Natural killer cell (primary cell): ENCODE measurements around the gene MTFR1L. TPM values are rescaled to one million over a fixed set of nuclear protein-coding genes. Genes with fewer than 3 reads are reported as not detected.

ENCODE experiments used
- ATAC-seq, 3 donors: fragments of 150-1000 bp in 2 of 3; fragments of 200-7000 bp in 1 of 3; cut with Tn5 transposase; 1 replicate in 1 of 3; 2 replicates in 2 of 3; pipeline ENCODE4 v1.10.0; 2021; ENCODE audit warnings: mild to moderate bottlenecking in 2 of 3, moderate library complexity in 2 of 3
- DNase-seq, 2 donors: peaks; one replicate each; pipeline versions ENCODE4 v3.0.0 to v3.0.0-alpha.2; 2013 to 2021; ENCODE audit warnings: mixed read lengths in 1 of 2
- H3K27ac ChIP-seq: one replicate; pipeline ENCODE4 v1.5.1; 2013; ENCODE audit warnings: mild to moderate bottlenecking, low read length
- H3K27me3 ChIP-seq: one replicate; pipeline ENCODE4 v1.6.1; 2013; ENCODE audit warnings: low read length; ENCODE audit not compliant: control insufficient read depth, insufficient read depth
- H3K36me3 ChIP-seq: one replicate; pipeline ENCODE4 v1.6.1; 2013; ENCODE audit warnings: low read length; ENCODE audit not compliant: control insufficient read depth, insufficient read depth
- H3K4me1 ChIP-seq: one replicate; pipeline ENCODE4 v1.6.1; 2013; ENCODE audit warnings: low read length; ENCODE audit not compliant: control insufficient read depth, insufficient read depth
- H3K4me3 ChIP-seq: one replicate; pipeline ENCODE4 v1.5.1; 2013; ENCODE audit warnings: low read length
- H3K9me3 ChIP-seq: one replicate; pipeline ENCODE4 v1.6.1; 2013; ENCODE audit warnings: low read length; ENCODE audit not compliant: control insufficient read depth, insufficient read depth
- H3K27ac Mint-ChIP-seq, 2 donors: one replicate each; pipeline ENCODE4 v1.8.0; 2022; ENCODE audit warnings: mild to moderate bottlenecking in 2 of 2, mixed read lengths in 2 of 2, moderate library complexity in 1 of 2
- H3K27me3 Mint-ChIP-seq, 2 donors: one replicate each; pipeline ENCODE4 v1.8.0; 2022; ENCODE audit warnings: low read depth in 2 of 2, mixed read lengths in 2 of 2
- H3K36me3 Mint-ChIP-seq: one replicate; pipeline ENCODE4 v1.8.0; 2022; ENCODE audit warnings: mixed read lengths
- H3K4me1 Mint-ChIP-seq, 2 donors: one replicate each; pipeline ENCODE4 v1.8.0; 2022; ENCODE audit warnings: mixed read lengths in 2 of 2
- H3K4me3 Mint-ChIP-seq: one replicate; pipeline ENCODE4 v1.8.0; 2022; ENCODE audit warnings: mild to moderate bottlenecking, moderate library complexity, mixed read lengths
- H3K9me3 Mint-ChIP-seq, 2 donors: one replicate each; pipeline ENCODE4 v1.8.0; 2022; ENCODE audit warnings: mixed read lengths in 2 of 2
- WGBS: methylation state at CpG from one replicate; pipeline ENCODE4 v1.1.7; 2013; ENCODE audit warnings: missing lambda C conversion rate; ENCODE audit not compliant: insufficient coverage; 5-methylcytosine and 5-hydroxymethylcytosine counted together
- intact Hi-C: fragments of 100-400 bp; cut with micrococcal nuclease; formaldehyde crosslinking; loops from one replicate; pipeline ENCODE4 v1.14.2; 2022
- total RNA-seq, 4 donors: library from RNA; stranded (reverse); fragments of 120-200 nt in 1 of 4; gene quantifications; one replicate each; pipeline versions ENCODE4 v1.2.3 to v1.2.4, GENCODE V29; 2013 to 2022
- TF ChIP-seq, protein P1 (sequence below): fragments of 200-600 bp; IDR thresholded peaks from one replicate; pipeline ENCODE4 v1.8.0; 2022; ENCODE audit warnings: antibody characterized with exemption

The MTFR1L gene
- total RNA-seq, 3 donors from 2014 or later (not counting 1 experiment from before 2014, with no cell fraction given): 33.4 to 39.0 (median 39.0) TPM

- DNase-seq (no peak), ATAC-seq (no peak)
- Histone ChIP-seq H3K4me1 (peaks cover 15% of the 10 kb centered on the region), H3K27me3 (no peaks in the 10 kb centered on the region), H3K4me3 (no peak overlapping the region), H3K9me3 (no peaks in the 10 kb centered on the region), H3K27ac (no peak overlapping the region), H3K36me3 (no peaks in the 10 kb centered on the region)
- Mint-ChIP-seq H3K36me3 (no peaks in the 10 kb centered on the region), H3K9me3 (no peaks in the 10 kb centered on the region), H3K27ac (no peak overlapping the region), H3K4me3 (no peak overlapping the region), H3K27me3 (no peaks in the 10 kb centered on the region), H3K4me1 (peaks cover 0 to 5% of the 10 kb centered on the region in 2 donors)
- WGBS: 94% methylated on average over 13 of the region's 13 CpGs
- intact Hi-C loops: loop anchor here (5.0 kb wide), 1 partner anchor 309 kb away; no protein-coding TSS in a partner anchor
- TF ChIP-seq, protein P1, sequence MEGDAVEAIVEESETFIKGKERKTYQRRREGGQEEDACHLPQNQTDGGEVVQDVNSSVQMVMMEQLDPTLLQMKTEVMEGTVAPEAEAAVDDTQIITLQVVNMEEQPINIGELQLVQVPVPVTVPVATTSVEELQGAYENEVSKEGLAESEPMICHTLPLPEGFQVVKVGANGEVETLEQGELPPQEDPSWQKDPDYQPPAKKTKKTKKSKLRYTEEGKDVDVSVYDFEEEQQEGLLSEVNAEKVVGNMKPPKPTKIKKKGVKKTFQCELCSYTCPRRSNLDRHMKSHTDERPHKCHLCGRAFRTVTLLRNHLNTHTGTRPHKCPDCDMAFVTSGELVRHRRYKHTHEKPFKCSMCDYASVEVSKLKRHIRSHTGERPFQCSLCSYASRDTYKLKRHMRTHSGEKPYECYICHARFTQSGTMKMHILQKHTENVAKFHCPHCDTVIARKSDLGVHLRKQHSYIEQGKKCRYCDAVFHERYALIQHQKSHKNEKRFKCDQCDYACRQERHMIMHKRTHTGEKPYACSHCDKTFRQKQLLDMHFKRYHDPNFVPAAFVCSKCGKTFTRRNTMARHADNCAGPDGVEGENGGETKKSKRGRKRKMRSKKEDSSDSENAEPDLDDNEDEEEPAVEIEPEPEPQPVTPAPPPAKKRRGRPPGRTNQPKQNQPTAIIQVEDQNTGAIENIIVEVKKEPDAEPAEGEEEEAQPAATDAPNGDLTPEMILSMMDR: no peak
Observed at GRCh38 chr1:25811384-25812082, 8.2 kb upstream of the MTFR1L start.

GRCh38 chr1:25813071-25813733 is 6.6 kb upstream of the MTFR1L start:
- no peak overlapping the region for H3K27ac Mint-ChIP-seq

DNA sequence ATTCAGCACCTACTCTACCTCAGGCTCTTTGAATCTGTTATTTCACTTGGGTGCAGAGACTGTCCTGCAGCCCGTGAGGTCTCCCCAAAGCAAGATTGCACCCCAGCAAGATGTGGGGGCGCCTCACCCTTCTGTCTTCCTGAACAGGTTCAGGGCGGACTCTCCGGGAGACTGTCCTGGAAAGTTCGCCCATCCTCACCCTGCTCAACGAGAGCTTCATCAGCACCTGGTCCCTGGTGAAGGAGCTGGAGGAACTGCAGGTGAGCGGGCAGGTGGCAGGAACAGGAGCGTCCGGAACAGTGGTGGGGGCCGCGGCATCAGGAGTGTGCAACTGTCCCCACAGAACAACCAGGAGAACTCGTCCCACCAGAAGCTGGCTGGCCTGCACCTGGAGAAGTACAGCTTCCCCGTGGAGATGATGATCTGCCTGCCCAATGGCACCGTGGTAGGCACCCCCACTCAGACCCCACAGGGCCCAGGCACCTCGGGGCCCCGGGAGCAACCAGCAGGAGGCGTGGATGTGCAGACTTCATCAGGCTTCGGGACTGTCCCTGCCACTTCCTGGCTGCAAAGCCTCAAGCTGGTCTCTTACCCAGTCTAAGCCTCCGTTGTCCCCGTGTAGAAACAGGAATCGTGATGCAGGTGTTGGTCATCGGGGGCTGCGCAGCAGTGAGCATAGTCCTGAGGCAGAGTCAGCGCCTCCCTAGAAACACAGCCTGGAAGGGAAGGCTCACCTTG is 5.9 kb upstream of the MTFR1L start:
- no peak overlapping the region for H3K4me3 ChIP-seq
- TF ChIP-seq, protein P1: no peak
- intact Hi-C loops: loop anchor here (5.0 kb wide), 1 partner anchor 312 kb away; no protein-coding TSS in a partner anchor

More at GRCh38 chr1:25813071-25813733, 6.6 kb upstream of the MTFR1L start:
- no peaks in the 10 kb centered on the region for H3K36me3 ChIP-seq
- H3K9me3 Mint-ChIP-seq: no peaks in the 10 kb centered on the region
- H3K27me3 ChIP-seq: no peaks in the 10 kb centered on the region
- H3K27me3 Mint-ChIP-seq: no peaks in the 10 kb centered on the region
- WGBS: 82% methylated on average over 11 of the region's 11 CpGs
- no peak for DNase-seq
- H3K4me1 Mint-ChIP-seq: peaks cover 0 to 8% of the 10 kb centered on the region in 2 donors
- no peaks in the 10 kb centered on the region for H3K9me3 ChIP-seq
- no peak overlapping the region for H3K4me3 Mint-ChIP-seq
- no peak for ATAC-seq
- H3K27ac ChIP-seq: no peak overlapping the region
- H3K4me1 ChIP-seq: peaks cover 15% of the 10 kb centered on the region
- H3K36me3 Mint-ChIP-seq: no peaks in the 10 kb centered on the region
- H3K4me3 ChIP-seq: no peak overlapping the region
- intact Hi-C loops: loop anchor here (5.0 kb wide), 1 partner anchor 311 kb away; no protein-coding TSS in a partner anchor
- TF ChIP-seq, protein P1: no peak

More for the DNA sequence above, 5.9 kb upstream of the MTFR1L start:
- Mint-ChIP-seq H3K27me3 (no peaks in the 10 kb centered on the region), H3K36me3 (no peaks in the 10 kb centered on the region), H3K27ac (no peak overlapping the region), H3K9me3 (no peaks in the 10 kb centered on the region), H3K4me3 (no peak overlapping the region), H3K4me1 (peaks cover 2 to 15% of the 10 kb centered on the region in 2 donors)
- H3K36me3 ChIP-seq: no peaks in the 10 kb centered on the region
- peaks cover 18% of the 10 kb centered on the region for H3K4me1 ChIP-seq
- 93% methylated on average over 24 of the region's 24 CpGs for WGBS
- no peaks in the 10 kb centered on the region for H3K9me3 ChIP-seq
- DNase-seq: no peak
- no peak for ATAC-seq
- H3K27ac ChIP-seq: no peak overlapping the region
- no peaks in the 10 kb centered on the region for H3K27me3 ChIP-seq
